ENCODE results near the gene UBE2E1.
A peak's percentile ranks its signal among the peaks of the same experiment; 100 is the strongest.
"Not testable (repeated sequence)": the region's sequence is repeated elsewhere in the genome, so short reads cannot be mapped to it uniquely, and the experiment has no call there.

The UBE2E1 gene

DNA sequence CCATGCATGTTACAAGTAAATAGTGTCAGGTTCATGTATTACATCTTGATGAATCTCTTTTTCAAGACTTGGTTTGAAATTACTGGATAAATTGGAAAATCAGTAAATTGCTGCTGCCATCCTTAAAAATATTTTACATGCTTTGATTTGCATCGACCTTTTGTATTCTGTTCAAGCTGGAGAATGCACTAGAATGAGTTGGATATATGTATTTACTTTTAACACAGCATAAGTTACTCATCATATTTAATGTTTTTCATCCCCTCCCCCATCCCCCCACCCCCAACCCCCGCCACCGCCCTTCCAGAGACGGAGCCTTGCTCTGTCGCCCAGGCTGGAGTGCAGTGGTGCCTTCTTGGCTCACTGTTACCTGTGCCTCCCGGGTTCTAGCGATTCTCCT lies 16.8 kb downstream of the UBE2E1 start:
- no peak for DNase-seq

- no peak for DNase-seq
These were observed 17.9 kb downstream of the UBE2E1 start for GRCh38 chr3:23823620-23824019.

GRCh38 chr3:23824699-23825444 lies 19.1 kb downstream of the UBE2E1 start:
- no peak for DNase-seq

GRCh38 chr3:23825802-23826201 lies 20.0 kb downstream of the UBE2E1 start:
- DNase-seq: no peak

GRCh38 chr3:23826382-23827064 lies 20.8 kb downstream of the UBE2E1 start:
- DNase-seq: no peak

DNA sequence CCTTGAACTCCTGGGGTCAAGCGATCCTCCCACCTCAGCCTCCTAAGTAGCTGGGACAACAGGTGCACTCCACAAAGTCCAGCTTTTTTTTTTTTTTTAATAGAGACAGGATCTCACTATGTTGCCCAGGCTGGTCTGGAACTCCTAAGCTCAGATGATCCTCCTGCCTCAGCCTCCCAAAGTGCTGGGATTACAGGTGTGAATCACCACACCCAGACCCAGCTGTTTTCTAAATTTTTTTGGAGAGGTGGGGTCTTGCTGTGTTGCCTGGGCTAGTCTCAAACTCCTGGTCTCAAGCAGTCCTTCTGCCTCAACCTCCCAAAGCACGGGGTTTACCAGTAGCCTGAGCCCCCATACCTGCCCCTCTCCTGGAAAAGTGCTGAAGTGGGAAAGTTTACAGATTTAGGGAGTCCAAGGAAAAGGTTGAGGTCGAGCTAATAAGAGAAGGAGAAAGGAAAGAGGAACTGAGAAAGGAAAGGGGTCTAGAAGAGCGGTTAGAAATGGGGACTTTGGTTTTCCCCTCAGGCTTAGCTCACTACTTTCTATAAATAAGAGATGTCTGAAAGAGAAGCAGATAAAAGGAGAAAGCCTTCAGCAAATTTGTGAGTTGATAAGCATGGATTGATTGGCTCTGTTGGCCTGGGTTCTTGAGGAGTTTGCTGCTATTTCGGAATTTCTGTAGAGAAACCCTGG lies 23.6 kb downstream of the UBE2E1 start:
- DNase-seq: no peak

DNA sequence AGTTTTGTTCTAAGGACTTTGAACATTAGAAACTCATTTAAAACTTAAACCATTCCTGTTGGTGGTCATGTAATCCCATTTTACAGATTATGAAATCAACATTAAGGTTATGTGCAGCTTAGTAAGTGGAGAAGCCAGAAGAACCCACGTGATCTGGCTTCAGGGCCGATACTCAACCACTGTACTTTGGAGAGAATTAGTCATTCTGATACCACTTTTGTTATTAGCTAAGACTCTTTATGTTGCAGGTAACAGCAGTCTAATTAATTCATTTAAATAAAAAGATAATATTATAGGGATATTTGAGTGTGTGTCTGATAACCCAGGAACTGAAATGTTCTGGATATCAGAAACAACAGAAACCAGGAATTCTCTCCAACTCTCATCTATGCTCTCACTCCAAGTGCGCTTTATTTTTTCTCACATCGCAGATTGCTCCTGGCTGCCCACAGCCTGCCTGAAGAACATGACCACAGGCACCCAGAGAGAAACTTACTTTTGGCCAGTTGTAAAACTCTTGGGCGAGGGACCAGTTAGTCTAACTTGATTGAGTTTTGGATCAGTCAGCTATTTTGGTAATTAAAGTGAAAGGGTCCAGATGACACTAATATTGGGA lies 25.2 kb downstream of the UBE2E1 start:
- DNase-seq: no peak

- no peak for DNase-seq
These were observed 26.0 kb downstream of the UBE2E1 start for GRCh38 chr3:23831517-23832394.

DNA sequence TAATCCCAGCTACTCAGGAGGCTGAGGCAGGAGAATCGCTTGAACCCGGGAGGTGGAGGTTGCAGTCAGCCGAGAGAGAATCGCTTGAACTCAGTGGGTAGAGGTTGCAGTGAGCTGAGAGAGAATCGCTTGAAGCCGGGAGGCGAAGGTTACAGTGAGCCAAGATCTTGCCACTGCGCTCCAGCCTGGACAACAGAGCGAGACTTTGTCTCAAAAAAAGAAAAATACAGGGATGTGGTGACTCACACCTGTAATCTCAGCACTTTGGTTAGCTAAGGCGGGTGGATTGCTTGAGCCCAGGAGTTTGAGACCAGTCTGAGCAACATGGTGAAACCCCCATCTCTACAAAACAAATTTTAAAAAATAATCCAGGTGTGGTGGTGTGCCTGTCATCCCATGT lies 26.8 kb downstream of the UBE2E1 start:
- no peak for DNase-seq

- DNase-seq: peak in 1 of 2 donors; percentile 49
These were observed 28.5 kb downstream of the UBE2E1 start for GRCh38 chr3:23834082-23834870.

- no peak for DNase-seq
These were observed 29.3 kb downstream of the UBE2E1 start for GRCh38 chr3:23835087-23835486.

DNA sequence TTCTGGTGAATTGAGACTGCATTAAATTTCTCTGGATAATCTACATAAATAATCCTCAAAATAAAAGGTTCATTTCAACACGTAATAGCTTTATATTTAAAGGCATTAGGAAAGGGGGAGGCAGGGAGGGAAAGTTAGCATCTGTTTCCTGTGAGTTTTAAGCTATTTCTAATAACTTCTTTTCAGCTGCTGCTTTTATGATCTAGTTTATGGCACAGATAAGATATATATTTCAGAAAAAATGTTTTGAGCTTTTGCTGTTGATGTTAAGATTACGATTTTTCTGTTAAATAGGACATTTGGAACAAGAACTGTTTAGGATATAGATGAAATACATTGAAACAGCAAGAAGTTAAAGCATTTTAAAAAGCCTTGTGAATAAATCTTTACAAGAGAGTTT lies 30.0 kb downstream of the UBE2E1 start:
- DNase-seq: no peak

- no peak for DNase-seq
These were observed 30.9 kb downstream of the UBE2E1 start for GRCh38 chr3:23836536-23837230.

GRCh38 chr3:23837286-23837685 lies 31.5 kb downstream of the UBE2E1 start:
- DNase-seq: no peak

GRCh38 chr3:23837691-23838090 lies 31.9 kb downstream of the UBE2E1 start:
- no peak for DNase-seq

GRCh38 chr3:23840521-23840920 lies 34.8 kb downstream of the UBE2E1 start:
- DNase-seq: no peak

DNA sequence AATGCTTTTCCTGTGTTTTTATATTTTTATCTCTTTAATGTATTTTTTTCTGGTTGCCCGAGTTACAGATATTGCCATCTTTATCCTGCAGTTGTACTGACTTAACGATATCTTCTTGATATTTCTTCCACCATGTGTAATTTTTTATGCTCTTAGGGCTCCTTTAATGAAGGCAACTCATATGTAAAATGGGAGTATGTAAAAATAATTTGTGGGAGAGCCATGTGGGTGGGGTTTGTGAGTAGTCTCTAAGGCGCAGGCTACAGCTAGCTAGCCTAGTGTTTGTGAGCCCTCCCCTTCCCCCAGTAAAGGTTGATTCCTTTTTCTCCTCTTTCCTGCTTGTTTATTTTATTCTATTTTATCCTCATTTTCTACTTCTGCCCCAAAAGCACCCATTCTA lies 38.1 kb downstream of the UBE2E1 start:
- no peak for DNase-seq

DNA sequence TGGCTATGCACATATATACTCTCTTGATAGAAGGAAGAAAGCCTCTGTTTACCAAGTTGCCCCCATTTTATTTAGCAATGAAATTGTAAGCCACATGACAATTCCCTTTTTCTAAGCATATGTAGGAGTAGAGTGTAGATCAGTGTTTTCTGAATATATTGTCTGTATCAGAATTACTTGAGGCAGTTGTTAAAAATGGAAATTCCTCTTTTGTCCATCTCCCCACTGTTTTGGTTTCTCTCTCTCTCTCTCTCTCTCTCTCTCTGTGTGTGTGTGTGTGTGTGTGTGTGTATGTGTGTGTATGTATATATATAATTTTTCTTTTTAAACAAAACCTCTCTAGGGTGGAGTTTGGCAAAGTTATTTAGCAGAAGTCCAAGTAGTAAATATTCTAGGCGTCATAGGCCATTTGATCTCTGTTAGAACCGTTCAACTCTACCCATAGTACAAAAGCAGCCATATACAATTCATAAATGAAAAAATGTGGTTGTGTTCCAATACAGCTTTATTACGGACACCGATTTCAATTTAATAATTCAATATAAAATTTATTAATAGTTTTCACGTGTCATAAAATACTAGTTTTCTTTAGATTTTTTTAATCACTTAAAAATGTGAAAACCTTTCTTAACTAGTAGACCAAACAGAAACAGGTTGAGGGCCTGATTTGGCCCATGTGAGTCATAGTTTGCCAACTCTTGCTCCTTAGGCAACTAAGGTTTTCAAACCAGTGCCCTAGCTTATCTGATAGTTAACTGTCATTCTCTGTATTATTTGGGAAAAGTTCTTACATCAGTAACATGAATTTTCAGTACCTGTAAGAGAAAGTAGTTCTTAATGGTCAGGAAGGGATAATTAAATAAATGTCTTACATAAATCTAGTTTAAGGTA lies 39.8 kb downstream of the UBE2E1 start:
- DNase-seq: no peak

DNA sequence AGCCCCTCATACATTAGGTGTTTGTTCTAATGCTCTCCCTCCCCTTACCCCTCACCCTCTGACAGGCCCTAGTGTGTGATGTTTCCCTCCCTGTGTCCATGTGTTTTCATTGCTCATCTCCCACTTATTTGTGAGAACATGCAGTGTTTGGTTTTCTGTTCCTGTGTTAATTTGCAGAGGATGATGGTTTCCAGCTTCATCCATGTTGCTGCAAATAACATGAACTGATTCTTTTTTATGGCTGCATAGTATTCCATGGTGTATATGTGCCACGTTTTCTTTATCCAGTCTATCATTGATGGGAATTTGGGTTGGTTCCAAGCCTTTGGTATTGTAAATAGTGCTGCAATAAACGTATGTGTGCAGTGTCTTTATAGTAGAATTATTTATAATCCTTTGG lies 43.7 kb downstream of the UBE2E1 start:
- DNase-seq: not testable (repeated sequence)

- DNase-seq: no peak
These were observed 50.5 kb downstream of the UBE2E1 start for GRCh38 chr3:23856286-23856685.

All from hippocampal formation (tissue), 2 donors.